ENCODE data around the gene GUSB.

- TF ChIP-seq POLR2A (IDR thresholded peaks at IDR 0.05; ENCODE audit: low read depth, low read length), result no peak
- TF ChIP-seq POLR2AphosphoS5 (IDR thresholded peaks at IDR 0.05; ENCODE audit: insufficient read depth, low read depth, low read length), result no peak
- no peak for TF ChIP-seq CTCF (IDR thresholded peaks at IDR 0.05; ENCODE audit: extremely low read depth in 1 of 2, insufficient read depth in 1 of 2, low read depth in 1 of 2, low read length in 2 of 2)
- TF ChIP-seq JUN (IDR thresholded peaks at IDR 0.05; ENCODE audit: borderline replicate concordance, insufficient read depth, insufficient read length, low read depth), result no peak
- no peak for TF ChIP-seq MAX (IDR thresholded peaks at IDR 0.05; ENCODE audit: insufficient read depth, insufficient read length)
- no peak for TF ChIP-seq EZH2 (IDR thresholded peaks at IDR 0.05; ENCODE audit: borderline replicate concordance, low read depth, low read length, severe bottlenecking)
- TF ChIP-seq MYC (IDR thresholded peaks at IDR 0.05; ENCODE audit: low read depth, low read length), result no peak
- no peak for TF ChIP-seq GATA2 (IDR thresholded peaks at IDR 0.05; ENCODE audit: insufficient read depth, insufficient read length, low read depth, low read length)
These were observed 50.3 kb downstream of the GUSB start for GRCh38 chr7:65931685-65932084.
